Measurements from ENCODE around the gene NAPA. TPM values are rescaled to one million over a fixed set of nuclear protein-coding genes. Genes with fewer than 3 reads are reported as not detected.

Gene NAPA
- total and polyA plus RNA-seq, 2 donors (not counting 1 experiment from before 2014, with no cell fraction given), result 76.8 to 118 TPM

GRCh38 chr19:47511128-47511517 lies 3.7 kb downstream of the NAPA start:
- Histone ChIP-seq H3K9me3 (ENCODE audit: control insufficient read depth, insufficient read depth, low read depth, low read length) (no peaks in the 10 kb centered on the region), H2AFZ (ENCODE audit: low read length) (no peak overlapping the region), H3K4me3 (replicated peaks in 1 of 4; ENCODE audit: control extremely low read depth in 1 of 4, insufficient read depth in 1 of 4, low read depth in 3 of 4, low read length in 4 of 4) (peak overlapping the region in 1 of 4 experiments; percentile 98), H3K79me2 (ENCODE audit: control insufficient read depth, insufficient read depth, low read length) (peaks cover 81% of the 10 kb centered on the region), H3K27me3 (ENCODE audit: control insufficient read depth, insufficient read depth, low read length) (no peaks in the 10 kb centered on the region), H3K36me3 (ENCODE audit: control insufficient read depth, insufficient read depth, low read length) (no peaks in the 10 kb centered on the region), H3K27ac (ENCODE audit: insufficient read depth, low read length) (peak overlapping the region; percentile 5), H4K20me1 (ENCODE audit: control insufficient read depth, extremely low read depth, insufficient read depth, low read length) (no peaks in the 10 kb centered on the region), H3K9ac (ENCODE audit: insufficient read depth, low read length) (no peak overlapping the region), H3K4me2 (ENCODE audit: extremely low read depth, insufficient read depth, low read length) (no peak overlapping the region), H3K4me1 (ENCODE audit: control insufficient read depth, extremely low read depth, insufficient read depth, low read length) (peaks cover 31% of the 10 kb centered on the region)
- no peak for TF ChIP-seq EZH2 (IDR thresholded peaks at IDR 0.05; ENCODE audit: low read length, missing control alignments)
- no peak for TF ChIP-seq CTCF (conservative IDR thresholded peaks at IDR 0.05 in 1 of 2, IDR thresholded peaks at IDR 0.05 in 1 of 2; ENCODE audit: low read depth in 1 of 2, low read length in 2 of 2)
- no peak for DNase-seq (ENCODE audit: low read depth in 2 of 2)

- TF ChIP-seq EZH2 (IDR thresholded peaks at IDR 0.05; ENCODE audit: low read length, missing control alignments) (no peak), CTCF (conservative IDR thresholded peaks at IDR 0.05 in 1 of 2, IDR thresholded peaks at IDR 0.05 in 1 of 2; ENCODE audit: low read depth in 1 of 2, low read length in 2 of 2) (no peak)
- H3K4me2 ChIP-seq (ENCODE audit: extremely low read depth, insufficient read depth, low read length), result no peak overlapping the region
Observed at GRCh38 chr19:47510516-47511127, 4.2 kb downstream of the NAPA start.

GRCh38 chr19:47509973-47510372 lies 4.9 kb downstream of the NAPA start:
- Histone ChIP-seq H3K27ac (ENCODE audit: insufficient read depth, low read length) (no peak overlapping the region), H3K36me3 (ENCODE audit: control insufficient read depth, insufficient read depth, low read length) (no peaks in the 10 kb centered on the region), H3K9me3 (ENCODE audit: control insufficient read depth, insufficient read depth, low read depth, low read length) (no peaks in the 10 kb centered on the region), H3K4me2 (ENCODE audit: extremely low read depth, insufficient read depth, low read length) (no peak overlapping the region), H3K4me1 (ENCODE audit: control insufficient read depth, extremely low read depth, insufficient read depth, low read length) (peaks cover 31% of the 10 kb centered on the region), H3K27me3 (ENCODE audit: control insufficient read depth, insufficient read depth, low read length) (no peaks in the 10 kb centered on the region), H4K20me1 (ENCODE audit: control insufficient read depth, extremely low read depth, insufficient read depth, low read length) (no peaks in the 10 kb centered on the region), H3K4me3 (replicated peaks in 1 of 4; ENCODE audit: control extremely low read depth in 1 of 4, insufficient read depth in 1 of 4, low read depth in 3 of 4, low read length in 4 of 4) (no peak overlapping the region), H3K79me2 (ENCODE audit: control insufficient read depth, insufficient read depth, low read length) (peaks cover 88% of the 10 kb centered on the region), H3K9ac (ENCODE audit: insufficient read depth, low read length) (no peak overlapping the region), H2AFZ (ENCODE audit: low read length) (no peak overlapping the region)
- TF ChIP-seq EZH2 (IDR thresholded peaks at IDR 0.05; ENCODE audit: low read length, missing control alignments), result no peak
- no peak for TF ChIP-seq CTCF (conservative IDR thresholded peaks at IDR 0.05 in 1 of 2, IDR thresholded peaks at IDR 0.05 in 1 of 2; ENCODE audit: low read depth in 1 of 2, low read length in 2 of 2)
- DNase-seq (ENCODE audit: low read depth in 2 of 2), result no peak

More at GRCh38 chr19:47510516-47511127, 4.2 kb downstream of the NAPA start:
- H4K20me1 ChIP-seq (ENCODE audit: control insufficient read depth, extremely low read depth, insufficient read depth, low read length), result no peaks in the 10 kb centered on the region
- no peak overlapping the region for H3K9ac ChIP-seq (ENCODE audit: insufficient read depth, low read length)
- H3K27me3 ChIP-seq (ENCODE audit: control insufficient read depth, insufficient read depth, low read length), result no peaks in the 10 kb centered on the region
- H2AFZ ChIP-seq (ENCODE audit: low read length), result no peak overlapping the region
- peak overlapping the region in 1 of 4 experiments; percentile 4 for H3K4me3 ChIP-seq (replicated peaks in 1 of 4; ENCODE audit: control extremely low read depth in 1 of 4, insufficient read depth in 1 of 4, low read depth in 3 of 4, low read length in 4 of 4)
- H3K36me3 ChIP-seq (ENCODE audit: control insufficient read depth, insufficient read depth, low read length), result no peaks in the 10 kb centered on the region
- H3K27ac ChIP-seq (ENCODE audit: insufficient read depth, low read length), result no peak overlapping the region
- H3K4me1 ChIP-seq (ENCODE audit: control insufficient read depth, extremely low read depth, insufficient read depth, low read length), result peaks cover 31% of the 10 kb centered on the region
- no peaks in the 10 kb centered on the region for H3K9me3 ChIP-seq (ENCODE audit: control insufficient read depth, insufficient read depth, low read depth, low read length)
- no peak for DNase-seq (ENCODE audit: low read depth in 2 of 2)
- peaks cover 83% of the 10 kb centered on the region for H3K79me2 ChIP-seq (ENCODE audit: control insufficient read depth, insufficient read depth, low read length)
